Measurements from ENCODE around the gene CNOT3.

GRCh38 chr19:54165222-54165621 is 27.7 kb downstream of the CNOT3 start:
- TF ChIP-seq POLR2A (IDR thresholded peaks at IDR 0.05; ENCODE audit: low read depth, low read length), result no peak
- TF ChIP-seq CTCF (IDR thresholded peaks at IDR 0.05; ENCODE audit: extremely low read depth in 1 of 2, insufficient read depth in 1 of 2, low read depth in 1 of 2, low read length in 2 of 2), result no peak
- no peak for TF ChIP-seq GATA2 (IDR thresholded peaks at IDR 0.05; ENCODE audit: insufficient read depth, insufficient read length, low read depth, low read length)
- no peak for TF ChIP-seq POLR2AphosphoS5 (IDR thresholded peaks at IDR 0.05; ENCODE audit: insufficient read depth, low read depth, low read length)
- TF ChIP-seq EZH2 (IDR thresholded peaks at IDR 0.05; ENCODE audit: borderline replicate concordance, low read depth, low read length, severe bottlenecking), result no peak

All from endothelial cell of umbilical vein (primary cell).